Measurements from ENCODE around the gene UNC119B. TPM values are rescaled to one million over a fixed set of nuclear protein-coding genes. Genes with fewer than 3 reads are reported as not detected.
A peak's percentile ranks its signal among the peaks of the same experiment; 100 is the strongest.

UNC119B gene
- total and polyA plus RNA-seq, 5 donors from 2014 or later: 6.6 to 10.9 (median 8.9) TPM

DNA sequence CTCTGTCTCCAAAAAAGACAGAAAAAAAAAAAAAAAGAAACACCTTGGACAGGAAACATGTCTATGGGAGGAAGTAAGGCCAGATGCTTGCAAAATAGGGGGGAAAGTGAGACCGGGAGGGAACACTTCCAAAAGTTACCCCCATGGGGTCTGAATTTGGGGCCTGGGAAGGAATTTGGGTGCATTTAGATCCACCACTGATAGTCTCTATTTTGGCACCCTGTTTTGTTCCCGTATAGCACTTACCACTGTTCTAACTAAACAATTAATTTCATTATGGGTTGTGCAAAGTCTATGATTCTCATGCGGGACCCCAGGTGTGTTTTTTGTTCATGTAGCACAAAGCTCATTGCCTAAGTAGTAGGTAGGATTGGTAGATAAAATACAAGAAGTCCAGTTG, 24.7 kb upstream of the UNC119B start:
- no peaks in the 10 kb centered on the region for H3K36me3 ChIP-seq (ENCODE audit: control insufficient read depth, insufficient read depth, low read length)
- no peak for ATAC-seq (ENCODE audit: low read depth in 2 of 2)
- no peak for DNase-seq
- H3K27ac ChIP-seq (ENCODE audit: insufficient read depth, low read length, poor library complexity, severe bottlenecking): peak overlapping the region; percentile 8
- no peaks in the 10 kb centered on the region for H3K36me3 Mint-ChIP-seq
- H3K9me3 Mint-ChIP-seq: no peaks in the 10 kb centered on the region
- no peaks in the 10 kb centered on the region for H3K9me3 ChIP-seq (ENCODE audit: control insufficient read depth in 2 of 2, low read length in 2 of 2)
- H3K27ac Mint-ChIP-seq: peak overlapping the region in 1 of 3 donors; percentile 35
- H3K4me3 ChIP-seq (ENCODE audit: low read depth, low read length): peak overlapping the region; percentile 80
- peaks cover 26% of the 10 kb centered on the region for H3K4me1 ChIP-seq (ENCODE audit: control insufficient read depth, insufficient read depth, low read length, poor library complexity, severe bottlenecking)
- H3K27me3 Mint-ChIP-seq: peaks cover 7% of the 10 kb centered on the region
- peak overlapping the region; percentile 31 to 99 (median 96) for H3K4me3 Mint-ChIP-seq
- peaks cover 4 to 33% (median 27%) of the 10 kb centered on the region in 4 donors for H3K4me1 Mint-ChIP-seq
- no peaks in the 10 kb centered on the region for H3K27me3 ChIP-seq (ENCODE audit: control insufficient read depth, insufficient read depth, low read length)

DNA sequence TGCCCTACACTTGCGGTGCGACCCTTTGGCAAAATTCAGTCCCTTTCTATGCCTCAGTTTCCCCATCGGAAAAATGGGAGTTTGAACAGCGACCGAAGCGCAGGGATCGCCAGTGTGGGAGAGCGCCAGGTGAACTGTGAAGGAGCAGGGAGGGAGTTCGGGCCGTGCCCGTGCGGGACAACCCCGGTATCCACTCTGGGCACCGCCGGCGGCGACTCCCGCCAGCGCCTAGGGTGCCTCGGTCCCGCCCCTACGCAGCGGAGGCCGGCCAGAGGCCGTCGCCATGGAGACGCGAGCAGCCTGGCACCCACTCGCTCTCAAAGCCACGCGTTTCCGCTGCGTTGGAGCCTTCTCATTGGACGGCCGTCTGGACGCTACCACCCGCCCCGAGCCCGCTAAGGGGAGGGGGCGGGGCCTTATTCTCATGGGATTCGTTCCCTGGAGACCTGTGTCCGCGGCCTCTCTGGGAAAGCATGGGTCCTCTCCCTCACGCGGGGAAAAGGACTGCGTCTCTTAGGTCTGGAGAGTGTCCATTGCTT, 24.0 kb upstream of the UNC119B start:
- H3K4me3 Mint-ChIP-seq: peak overlapping the region; percentile 94 to 99 (median 98)
- no peaks in the 10 kb centered on the region for H3K9me3 Mint-ChIP-seq
- H3K27me3 ChIP-seq (ENCODE audit: control insufficient read depth, insufficient read depth, low read length): no peaks in the 10 kb centered on the region
- no peaks in the 10 kb centered on the region for H3K9me3 ChIP-seq (ENCODE audit: control insufficient read depth in 2 of 2, low read length in 2 of 2)
- H3K4me3 ChIP-seq (ENCODE audit: low read depth, low read length): peak overlapping the region; percentile 80
- H3K4me1 Mint-ChIP-seq: peaks cover 4 to 38% (median 29%) of the 10 kb centered on the region in 4 donors
- H3K4me1 ChIP-seq (ENCODE audit: control insufficient read depth, insufficient read depth, low read length, poor library complexity, severe bottlenecking): peaks cover 26% of the 10 kb centered on the region
- DNase-seq (peak; percentile 96 to 99 (median 97)), ATAC-seq (ENCODE audit: low read depth in 2 of 2) (peak; percentile 75 to 77)
- peak overlapping the region; percentile 89 for H3K27ac ChIP-seq (ENCODE audit: insufficient read depth, low read length, poor library complexity, severe bottlenecking)
- H3K36me3 Mint-ChIP-seq: no peaks in the 10 kb centered on the region
- no peaks in the 10 kb centered on the region for H3K36me3 ChIP-seq (ENCODE audit: control insufficient read depth, insufficient read depth, low read length)
- peaks cover 7% of the 10 kb centered on the region for H3K27me3 Mint-ChIP-seq
- peak overlapping the region; percentile 77 to 96 (median 94) for H3K27ac Mint-ChIP-seq

DNA sequence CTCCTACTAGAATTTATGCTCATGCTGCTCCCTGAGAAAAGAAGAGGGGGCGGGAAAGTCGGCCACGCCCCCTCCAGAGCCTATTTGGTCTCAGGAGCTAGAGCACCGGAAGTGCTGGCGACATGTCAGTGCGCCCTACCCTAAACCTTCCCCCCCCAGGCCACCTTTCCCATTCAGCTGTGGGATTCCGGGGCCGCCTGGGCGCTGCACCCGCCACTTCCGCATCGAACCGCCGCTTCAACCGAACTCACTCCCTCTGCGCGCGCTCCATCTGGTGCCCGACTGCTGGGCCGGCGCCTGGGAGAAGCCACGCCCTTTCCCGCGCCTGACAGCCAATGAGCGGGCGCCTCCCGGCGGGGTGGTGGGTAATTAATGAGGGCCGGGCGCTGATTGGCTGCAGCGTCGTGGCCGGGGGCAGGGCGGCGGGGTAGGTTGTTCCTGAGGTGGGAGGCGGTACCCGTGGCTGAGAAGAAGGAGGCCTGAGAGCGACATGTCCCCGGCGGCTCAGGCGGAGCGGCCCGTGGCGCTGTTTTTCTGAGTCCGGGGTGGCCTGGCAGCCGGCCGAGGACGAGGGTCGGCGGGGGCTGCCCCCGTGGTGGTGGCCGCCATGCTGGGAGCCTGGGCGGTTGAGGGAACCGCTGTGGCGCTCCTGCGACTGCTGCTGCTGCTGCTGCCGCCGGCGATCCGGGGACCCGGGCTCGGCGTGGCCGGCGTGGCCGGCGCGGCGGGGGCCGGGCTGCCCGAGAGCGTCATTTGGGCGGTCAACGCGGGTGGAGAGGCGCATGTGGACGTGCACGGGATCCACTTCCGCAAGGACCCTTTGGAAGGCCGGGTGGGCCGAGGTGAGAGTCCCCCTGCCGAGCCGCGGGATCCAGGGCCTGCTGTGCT, 23.3 kb upstream of the UNC119B start, which contains the start of gene MLEC:
MLEC (plus strand) TSS at position 460 of the 888 bp plus-strand sequence; CDS start at position 608, 148 bp downstream.
- Histone ChIP-seq H3K27ac (ENCODE audit: insufficient read depth, low read length, poor library complexity, severe bottlenecking) (peak within 1 kb of the TSS; percentile 89), H3K4me3 (ENCODE audit: low read depth, low read length) (peak within 1 kb of the TSS; percentile 84), H3K9me3 (ENCODE audit: control insufficient read depth in 2 of 2, low read length in 2 of 2) (no peaks in the 10 kb centered on the region), H3K27me3 (ENCODE audit: control insufficient read depth, insufficient read depth, low read length) (no peaks in the 10 kb centered on the region), H3K36me3 (ENCODE audit: control insufficient read depth, insufficient read depth, low read length) (no peaks in the 10 kb centered on the region), H3K4me1 (ENCODE audit: control insufficient read depth, insufficient read depth, low read length, poor library complexity, severe bottlenecking) (peaks cover 26% of the 10 kb centered on the region)
- Mint-ChIP-seq H3K4me1 (peaks cover 4 to 43% (median 30%) of the 10 kb centered on the region in 4 donors), H3K4me3 (peak within 1 kb of the TSS; percentile 94 to 99 (median 98)), H3K27ac (peak within 1 kb of the TSS; percentile 77 to 96 (median 94)), H3K9me3 (no peaks in the 10 kb centered on the region), H3K36me3 (no peaks in the 10 kb centered on the region), H3K27me3 (peaks cover 7% of the 10 kb centered on the region)
- peak; percentile 82 for ATAC-seq (ENCODE audit: low read depth in 2 of 2)
- peak; percentile 98 to 100 (median 99) for DNase-seq

GRCh38 chr12:120687578-120688289, 22.5 kb upstream of the UNC119B start:
- peak in 2 of 3 donors; percentile 23 to 53 for DNase-seq
- H3K9me3 Mint-ChIP-seq: no peaks in the 10 kb centered on the region
- peaks cover 7% of the 10 kb centered on the region for H3K27me3 Mint-ChIP-seq
- peak overlapping the region; percentile 14 to 86 (median 81) for H3K27ac Mint-ChIP-seq
- no peaks in the 10 kb centered on the region for H3K9me3 ChIP-seq (ENCODE audit: control insufficient read depth in 2 of 2, low read length in 2 of 2)
- no peak for ATAC-seq (ENCODE audit: low read depth in 2 of 2)
- H3K4me1 ChIP-seq (ENCODE audit: control insufficient read depth, insufficient read depth, low read length, poor library complexity, severe bottlenecking): peaks cover 26% of the 10 kb centered on the region
- H3K27ac ChIP-seq (ENCODE audit: insufficient read depth, low read length, poor library complexity, severe bottlenecking): peak overlapping the region; percentile 89
- H3K4me1 Mint-ChIP-seq: peaks cover 4 to 51% (median 37%) of the 10 kb centered on the region in 4 donors
- peaks cover 5% of the 10 kb centered on the region for H3K36me3 Mint-ChIP-seq
- H3K4me3 ChIP-seq (ENCODE audit: low read depth, low read length): peak overlapping the region; percentile 84
- peak overlapping the region; percentile 83 to 96 (median 90) for H3K4me3 Mint-ChIP-seq
- H3K27me3 ChIP-seq (ENCODE audit: control insufficient read depth, insufficient read depth, low read length): no peaks in the 10 kb centered on the region
- H3K36me3 ChIP-seq (ENCODE audit: control insufficient read depth, insufficient read depth, low read length): no peaks in the 10 kb centered on the region

DNA sequence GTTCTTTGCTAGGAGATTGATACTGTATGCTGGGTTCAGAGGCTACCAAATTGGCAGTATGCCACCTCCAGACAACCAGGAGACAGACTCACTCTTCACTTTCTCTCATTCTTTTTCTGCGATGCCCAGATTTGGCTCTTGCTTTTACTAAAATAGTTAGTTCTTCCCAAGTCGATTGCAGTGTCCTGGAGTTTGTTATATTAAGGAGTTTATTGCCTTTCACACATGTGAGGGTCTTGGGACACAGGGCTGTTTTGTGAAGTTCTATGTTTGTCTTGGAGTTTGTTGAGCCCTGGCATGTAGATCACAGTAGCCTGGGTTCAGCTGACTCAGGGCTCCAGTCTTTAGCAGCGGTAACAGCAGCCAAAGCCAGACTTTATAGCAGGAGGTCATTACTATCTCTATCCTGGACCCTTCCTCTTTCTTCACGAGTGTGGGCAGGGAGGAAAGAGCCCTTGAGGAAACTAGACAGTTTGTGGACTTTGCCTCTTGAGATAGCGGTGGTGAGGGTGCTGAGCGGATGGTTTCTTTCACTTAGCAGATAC, 21.7 kb upstream of the UNC119B start:
- Mint-ChIP-seq H3K27ac (peak overlapping the region in 2 of 3 donors; percentile 81 to 86), H3K9me3 (no peaks in the 10 kb centered on the region), H3K4me1 (peaks cover 4 to 58% (median 40%) of the 10 kb centered on the region in 4 donors), H3K27me3 (peaks cover 7% of the 10 kb centered on the region), H3K4me3 (peak overlapping the region; percentile 83 to 96 (median 90)), H3K36me3 (peaks cover 9% of the 10 kb centered on the region)
- Histone ChIP-seq H3K27ac (ENCODE audit: insufficient read depth, low read length, poor library complexity, severe bottlenecking) (no peak overlapping the region), H3K36me3 (ENCODE audit: control insufficient read depth, insufficient read depth, low read length) (peaks cover 4% of the 10 kb centered on the region), H3K4me3 (ENCODE audit: low read depth, low read length) (peak overlapping the region; percentile 84), H3K27me3 (ENCODE audit: control insufficient read depth, insufficient read depth, low read length) (no peaks in the 10 kb centered on the region), H3K4me1 (ENCODE audit: control insufficient read depth, insufficient read depth, low read length, poor library complexity, severe bottlenecking) (peaks cover 26% of the 10 kb centered on the region), H3K9me3 (ENCODE audit: control insufficient read depth in 2 of 2, low read length in 2 of 2) (no peaks in the 10 kb centered on the region)
- peak in 1 of 3 donors; percentile 30 for DNase-seq
- ATAC-seq (ENCODE audit: low read depth in 2 of 2): no peak

GRCh38 chr12:120689397-120690082, 20.7 kb upstream of the UNC119B start:
- H3K27ac Mint-ChIP-seq: no peak overlapping the region
- peaks cover 16% of the 10 kb centered on the region for H3K36me3 Mint-ChIP-seq
- peak overlapping the region; percentile 84 for H3K4me3 ChIP-seq (ENCODE audit: low read depth, low read length)

DNA sequence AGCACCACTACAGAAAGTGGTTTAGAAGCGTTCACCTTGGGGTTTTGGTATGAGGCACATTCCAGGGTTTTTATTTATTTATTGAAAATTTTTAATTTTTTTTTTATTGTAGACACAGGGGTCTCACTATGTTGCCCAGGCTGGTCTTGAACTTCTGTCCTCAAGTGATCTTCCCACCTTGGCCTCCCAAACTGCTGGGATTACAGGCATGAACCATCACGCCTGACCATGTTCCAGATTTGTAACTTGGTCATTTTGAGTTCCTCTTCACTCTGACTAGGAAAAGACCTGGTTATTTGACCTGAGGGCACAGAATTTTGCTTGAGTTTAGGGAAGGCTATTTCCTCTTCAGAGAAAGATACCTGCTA, 20.2 kb upstream of the UNC119B start:
- no peaks in the 10 kb centered on the region for H3K9me3 ChIP-seq (ENCODE audit: control insufficient read depth in 2 of 2, low read length in 2 of 2)
- no peaks in the 10 kb centered on the region for H3K27me3 ChIP-seq (ENCODE audit: control insufficient read depth, insufficient read depth, low read length)
- H3K9me3 Mint-ChIP-seq: no peaks in the 10 kb centered on the region
- H3K36me3 Mint-ChIP-seq: peaks cover 21% of the 10 kb centered on the region
- H3K27ac ChIP-seq (ENCODE audit: insufficient read depth, low read length, poor library complexity, severe bottlenecking): no peak overlapping the region
- peaks cover 26% of the 10 kb centered on the region for H3K4me1 ChIP-seq (ENCODE audit: control insufficient read depth, insufficient read depth, low read length, poor library complexity, severe bottlenecking)
- H3K4me3 Mint-ChIP-seq: no peak overlapping the region
- peaks cover 17% of the 10 kb centered on the region for H3K36me3 ChIP-seq (ENCODE audit: control insufficient read depth, insufficient read depth, low read length)
- H3K27me3 Mint-ChIP-seq: peaks cover 7% of the 10 kb centered on the region
- H3K27ac Mint-ChIP-seq: no peak overlapping the region
- DNase-seq (no peak), ATAC-seq (ENCODE audit: low read depth in 2 of 2) (no peak)
- H3K4me3 ChIP-seq (ENCODE audit: low read depth, low read length): no peak overlapping the region
- H3K4me1 Mint-ChIP-seq: peaks cover 4 to 62% (median 42%) of the 10 kb centered on the region in 4 donors

More at GRCh38 chr12:120689397-120690082, 20.7 kb upstream of the UNC119B start:
- Histone ChIP-seq H3K4me1 (ENCODE audit: control insufficient read depth, insufficient read depth, low read length, poor library complexity, severe bottlenecking) (peaks cover 26% of the 10 kb centered on the region), H3K27me3 (ENCODE audit: control insufficient read depth, insufficient read depth, low read length) (no peaks in the 10 kb centered on the region), H3K36me3 (ENCODE audit: control insufficient read depth, insufficient read depth, low read length) (peaks cover 12% of the 10 kb centered on the region), H3K27ac (ENCODE audit: insufficient read depth, low read length, poor library complexity, severe bottlenecking) (no peak overlapping the region), H3K9me3 (ENCODE audit: control insufficient read depth in 2 of 2, low read length in 2 of 2) (no peaks in the 10 kb centered on the region)
- peak overlapping the region; percentile 83 to 96 (median 90) for H3K4me3 Mint-ChIP-seq
- no peak for ATAC-seq (ENCODE audit: low read depth in 2 of 2)
- no peak for DNase-seq
- H3K4me1 Mint-ChIP-seq: peaks cover 4 to 62% (median 41%) of the 10 kb centered on the region in 4 donors
- no peaks in the 10 kb centered on the region for H3K9me3 Mint-ChIP-seq
- peaks cover 7% of the 10 kb centered on the region for H3K27me3 Mint-ChIP-seq
